ENCODE measurements around the gene SORT1. TPM values are rescaled to one million over a fixed set of nuclear protein-coding genes. Genes with fewer than 3 reads are reported as not detected.

The SORT1 gene
- total RNA-seq, 1 donor from 2014 or later: 65.2 TPM

DNA sequence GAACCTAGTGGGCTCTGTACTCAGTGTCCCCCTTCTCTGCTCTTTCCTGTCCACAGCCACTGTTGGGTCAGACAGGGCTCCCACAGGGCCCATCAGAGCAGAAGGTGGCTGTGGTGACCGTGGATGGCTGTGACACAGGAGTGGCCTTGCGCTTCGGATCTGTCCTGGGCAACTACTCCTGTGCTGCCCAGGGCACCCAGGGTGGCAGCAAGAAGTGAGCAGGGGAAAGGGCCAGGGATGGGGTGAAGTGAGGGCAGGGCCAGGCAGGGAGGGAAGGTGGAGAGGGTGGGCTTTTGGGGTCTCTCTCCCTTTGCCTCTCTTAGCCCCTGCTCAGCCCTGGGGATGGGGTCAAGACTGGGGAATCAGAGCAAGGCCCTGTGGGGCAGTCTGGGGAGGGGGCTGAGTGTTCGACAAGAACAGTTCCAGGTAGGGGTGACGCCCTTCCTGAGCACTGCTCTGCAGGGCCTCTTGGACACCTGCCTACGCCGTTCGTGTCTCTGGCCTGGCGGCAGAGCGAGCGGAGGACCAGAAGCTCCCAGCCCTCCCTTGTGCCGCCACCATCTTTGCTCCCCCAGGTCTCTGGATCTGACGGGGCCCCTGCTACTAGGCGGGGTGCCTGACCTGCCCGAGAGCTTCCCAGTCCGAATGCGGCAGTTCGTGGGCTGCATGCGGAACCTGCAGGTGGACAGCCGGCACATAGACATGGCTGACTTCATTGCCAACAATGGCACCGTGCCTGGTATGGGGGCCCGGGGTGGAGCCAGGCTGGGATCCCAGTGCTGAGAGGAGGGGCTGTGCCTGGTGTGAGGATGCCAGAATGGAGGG, 135.3 kb downstream of the SORT1 start:
- no peak for DNase-seq (ENCODE audit: low spot score)

- no peak for DNase-seq (ENCODE audit: low spot score)
Observed at GRCh38 chr1:109261578-109261977, 136.1 kb downstream of the SORT1 start.

DNA sequence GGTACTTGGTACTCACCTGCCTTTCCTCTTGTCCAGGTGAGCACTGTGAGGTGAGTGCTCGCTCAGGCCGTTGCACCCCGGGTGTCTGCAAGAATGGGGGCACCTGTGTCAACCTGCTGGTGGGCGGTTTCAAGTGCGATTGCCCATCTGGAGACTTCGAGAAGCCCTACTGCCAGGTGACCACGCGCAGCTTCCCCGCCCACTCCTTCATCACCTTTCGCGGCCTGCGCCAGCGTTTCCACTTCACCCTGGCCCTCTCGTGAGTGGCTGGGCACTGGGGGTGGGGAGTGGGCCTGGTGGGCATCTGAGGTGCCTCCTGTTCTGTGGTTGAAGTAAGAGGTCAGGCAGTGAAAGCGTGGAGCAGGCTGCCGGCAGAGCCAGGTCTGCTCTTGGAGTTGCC, 136.7 kb downstream of the SORT1 start:
- DNase-seq (ENCODE audit: low spot score): no peak

GRCh38 chr1:109259674-109260557, 137.8 kb downstream of the SORT1 start:
- no peak for DNase-seq (ENCODE audit: low spot score)

Other genes with a start within 250 kb of the SORT1 start
- 105 TPM for gene SARS1, start 184.0 kb downstream of the SORT1 start, total RNA-seq (ENCODE audit: insufficient read depth, low replicate concordance)
- 2.6 TPM for gene CELSR2, start 148.4 kb downstream of the SORT1 start, total RNA-seq (ENCODE audit: insufficient read depth, low replicate concordance)
- gene PSRC1, start 114.8 kb downstream of the SORT1 start, total RNA-seq (ENCODE audit: insufficient read depth, low replicate concordance): 4.3 TPM
- gene MYBPHL, start 90.9 kb downstream of the SORT1 start, total RNA-seq (ENCODE audit: insufficient read depth, low replicate concordance): not detected
- 23.1 TPM for gene PSMA5, start 28.5 kb upstream of the SORT1 start, total RNA-seq (ENCODE audit: insufficient read depth, low replicate concordance)
- gene SYPL2, start 68.6 kb upstream of the SORT1 start, total RNA-seq (ENCODE audit: insufficient read depth, low replicate concordance): not detected
- gene ATXN7L2, start 86.0 kb upstream of the SORT1 start, total RNA-seq (ENCODE audit: insufficient read depth, low replicate concordance): 0.24 TPM
- gene CYB561D1, start 96.2 kb upstream of the SORT1 start, total RNA-seq (ENCODE audit: insufficient read depth, low replicate concordance): 6.7 TPM
- gene AMIGO1, start 111.8 kb upstream of the SORT1 start, total RNA-seq (ENCODE audit: insufficient read depth, low replicate concordance): 7.9 TPM
- 3.1 TPM for gene GPR61, start 142.0 kb upstream of the SORT1 start, total RNA-seq (ENCODE audit: insufficient read depth, low replicate concordance)
- gene GNAI3, start 150.7 kb upstream of the SORT1 start, total RNA-seq (ENCODE audit: insufficient read depth, low replicate concordance): 16.9 TPM
- gene GNAT2, start 221.7 kb upstream of the SORT1 start, total RNA-seq (ENCODE audit: insufficient read depth, low replicate concordance): not detected
- gene AMPD2, start 221.9 kb upstream of the SORT1 start, total RNA-seq (ENCODE audit: insufficient read depth, low replicate concordance): 76.8 TPM